Stomach (tissue), 9 donors: ENCODE results near the gene NCOA3. TPM values are rescaled to one million over a fixed set of nuclear protein-coding genes. Genes with fewer than 3 reads are reported as not detected.

Experiments
- DNase-seq, 2 donors: peaks; one replicate each; pipeline versions ENCODE4 v3.0.0 to v3.0.0-alpha.2; 2013 to 2019
- H3K27ac ChIP-seq, 5 donors: fragments of 200-600 bp in 4 of 5; sonication (generic) in 4 of 5; one replicate each; pipeline ENCODE4 v1.5.1; 2013 to 2019; ENCODE audit warnings: mild to moderate bottlenecking in 1 of 5, moderate library complexity in 1 of 5
- H3K27me3 ChIP-seq, 3 donors: fragments of 200-600 bp; sonication (generic); one replicate each; pipeline ENCODE4 v1.5.1; 2017 to 2019; ENCODE audit warnings: mixed run types in 1 of 3
- H3K36me3 ChIP-seq, 4 donors: fragments of 200-600 bp; sonication (generic); 1 replicate in 3 of 4; 2 replicates in 1 of 4; pipeline ENCODE4 v1.5.1; 2016 to 2019
- H3K4me1 ChIP-seq, 4 donors: fragments of 200-600 bp; sonication (generic); one replicate each; pipeline ENCODE4 v1.5.1; 2016 to 2019
- H3K4me3 ChIP-seq, 4 donors: fragments of 200-600 bp; sonication (generic) in 3 of 4; one replicate each; pipeline ENCODE4 v1.5.1; 2016 to 2019; ENCODE audit warnings: mild to moderate bottlenecking in 1 of 4
- H3K9me3 ChIP-seq, 4 donors: fragments of 200-600 bp; sonication (generic); one replicate each; pipeline ENCODE4 v1.5.1; 2016 to 2019
- CTCF ChIP-seq, 7 experiments: fragments of 450-650 bp in 4 of 7; fragments of 200-600 bp in 3 of 7; sonication (generic) in 3 of 7; IDR thresholded peaks; one replicate each; pipeline ENCODE4 v1.5.1; 2016 to 2019; ENCODE audit warnings: antibody characterized with exemption in 7 of 7, control low read depth in 2 of 7, mild to moderate bottlenecking in 1 of 7
- EP300 ChIP-seq: sonication (generic); formaldehyde crosslinking; IDR thresholded peaks from one replicate; pipeline ENCODE4 v1.6.1; 2017; ENCODE audit warnings: antibody characterized with exemption
- POLR2A ChIP-seq, 4 donors: fragments of 450-650 bp; IDR thresholded peaks; one replicate each; pipeline ENCODE4 v1.6.1; 2016; ENCODE audit warnings: antibody characterized with exemption in 4 of 4, control low read depth in 2 of 4, mild to moderate bottlenecking in 1 of 4, moderate library complexity in 1 of 4
- POLR2AphosphoS5 ChIP-seq, 3 donors: sonication (generic); formaldehyde crosslinking; IDR thresholded peaks; one replicate each; pipeline ENCODE4 v1.6.1; 2016; ENCODE audit warnings: antibody characterized with exemption in 3 of 3
- WGBS, 5 donors: extraction: QIAGEN DNeasy Blood & Tissue Kit in 3 of 5; methylation state at CpG; one replicate each; pipeline versions ENCODE4 v1.1.5 to v1.1.7; 2013 to 2018; 5-methylcytosine and 5-hydroxymethylcytosine counted together
- intact Hi-C: fragments of 100-400 bp; cut with DNase I; formaldehyde crosslinking; loops from one replicate; pipeline ENCODE4 v1.15.1; 2023; ENCODE audit warnings: low total_unique reads
- polyA plus RNA-seq, 3 donors: library from polyadenylated mRNA; stranded (reverse); fragments of 200-250 nt; gene quantifications; one replicate each; pipeline ENCODE4 v1.2.3, GENCODE V29; 2013
- total RNA-seq, 5 donors: library from RNA; depleted of rRNA; stranded (reverse); fragments of >200 nt; gene quantifications; one replicate each; pipeline versions ENCODE4 v1.1.0 to v1.2.3, GENCODE V29; 2014 to 2016
- donor health status: healthy with polysubstance abuse.
- donor health status: Bipolar disorder and iron deficiency.
- donor health status: healthy.

The NCOA3 gene
- total and polyA plus RNA-seq, 8 donors: 4.1 to 60.8 (median 16.3) TPM

- Histone ChIP-seq H3K9me3 (no peaks in the 10 kb centered on the region), H3K27me3 (no peaks in the 10 kb centered on the region), H3K36me3 (peaks cover 0 to 3% (median 0%) of the 10 kb centered on the region in 4 donors), H3K4me3 (no peak overlapping the region), H3K4me1 (peaks cover 5 to 44% (median 16%) of the 10 kb centered on the region in 4 donors), H3K27ac (no peak overlapping the region)
- intact Hi-C loops: no loop called here
- WGBS, 5 donors: 96 to 98% (median 98%) methylated on average over 9 of the region's 9 CpGs
- DNase-seq: no peak
- TF ChIP-seq POLR2A (IDR thresholded peaks at IDR 0.05): no peak
- TF ChIP-seq EP300: no peak
- TF ChIP-seq CTCF (IDR thresholded peaks at IDR 0.05): no peak
- TF ChIP-seq POLR2AphosphoS5 (IDR thresholded peaks at IDR 0.05): no peak
Observed at GRCh38 chr20:47603260-47603659, 101.6 kb downstream of the NCOA3 start.

- no peak for DNase-seq
- H3K4me1 ChIP-seq: peaks cover 6 to 41% (median 17%) of the 10 kb centered on the region in 4 donors
- WGBS, 5 donors: 82 to 85% (median 83%) methylated on average over 9 of the region's 9 CpGs
- H3K27ac ChIP-seq: no peak overlapping the region
- H3K4me3 ChIP-seq: no peak overlapping the region
- H3K36me3 ChIP-seq: peaks cover 0 to 3% (median 0%) of the 10 kb centered on the region in 4 donors
- no peaks in the 10 kb centered on the region for H3K9me3 ChIP-seq
- H3K27me3 ChIP-seq: no peaks in the 10 kb centered on the region
- intact Hi-C loops: no loop called here
- no peak for TF ChIP-seq POLR2AphosphoS5 (IDR thresholded peaks at IDR 0.05)
- no peak for TF ChIP-seq EP300
- no peak for TF ChIP-seq CTCF (IDR thresholded peaks at IDR 0.05)
- no peak for TF ChIP-seq POLR2A (IDR thresholded peaks at IDR 0.05)
Observed at GRCh38 chr20:47605673-47606413, 104.2 kb downstream of the NCOA3 start.

GRCh38 chr20:47606414-47606982 is 104.8 kb downstream of the NCOA3 start:
- Histone ChIP-seq H3K27ac (no peak overlapping the region), H3K27me3 (no peaks in the 10 kb centered on the region), H3K4me3 (no peak overlapping the region), H3K4me1 (peaks cover 3 to 37% (median 16%) of the 10 kb centered on the region in 4 donors), H3K36me3 (peaks cover 0 to 3% (median 0%) of the 10 kb centered on the region in 4 donors), H3K9me3 (no peaks in the 10 kb centered on the region)
- intact Hi-C loops: no loop called here
- WGBS, 5 donors: 92 to 98% (median 95%) methylated on average over 7 of the region's 7 CpGs
- no peak for TF ChIP-seq POLR2AphosphoS5 (IDR thresholded peaks at IDR 0.05)
- no peak for TF ChIP-seq CTCF (IDR thresholded peaks at IDR 0.05)
- TF ChIP-seq POLR2A (IDR thresholded peaks at IDR 0.05): no peak
- no peak for DNase-seq

- Histone ChIP-seq H3K4me3 (no peak overlapping the region), H3K27me3 (no peaks in the 10 kb centered on the region), H3K4me1 (peaks cover 3 to 31% (median 12%) of the 10 kb centered on the region in 4 donors), H3K9me3 (no peaks in the 10 kb centered on the region), H3K27ac (no peak overlapping the region), H3K36me3 (peaks cover 0 to 3% (median 0%) of the 10 kb centered on the region in 4 donors)
- TF ChIP-seq EP300 (no peak), CTCF (IDR thresholded peaks at IDR 0.05) (no peak)
- intact Hi-C loops: no loop called here
- no peak for DNase-seq
- 56 to 79% (median 68%) methylated on average over 1 of the region's 1 CpG for WGBS, 5 donors
Observed at GRCh38 chr20:47606983-47607613, 105.4 kb downstream of the NCOA3 start.
